B cell (primary cell): ENCODE measurements around the gene BPIFB2. TPM values are rescaled to one million over a fixed set of nuclear protein-coding genes. Genes with fewer than 3 reads are reported as not detected.
A peak's percentile ranks its signal among the peaks of the same experiment; 100 is the strongest.

ENCODE experiments used
- ATAC-seq: fragments of 200-7000 bp; cut with Tn5 transposase; one replicate; pipeline ENCODE4 v1.10.0; 2021; ENCODE audit warnings: low read depth, mild to moderate bottlenecking, moderate number of reproducible peaks, moderate library complexity
- CTCF ChIA-PET: fragments of 350-600 bp; sonication (Branson Sonifier 250); formaldehyde crosslinking; loops from one replicate; lab custom pipeline; 2021; ENCODE audit warnings: antibody characterized with exemption, inconsistent platforms; lab: Charles Lee
- POLR2A ChIA-PET: fragments of 350-600 bp; sonication (Branson Sonifier 250); formaldehyde crosslinking; loops from one replicate; lab custom pipeline; 2021; ENCODE audit warnings: antibody characterized with exemption; lab: Charles Lee
- DNase-seq: peaks from one replicate; pipeline ENCODE4 v3.0.0; 2013
- H2AFZ ChIP-seq: 2 replicates; pipeline ENCODE4 v1.6.1; 2012; ENCODE audit warnings: mild to moderate bottlenecking, low read depth, low read length; ENCODE audit not compliant: insufficient read depth, poor library complexity, severe bottlenecking
- H3K27ac ChIP-seq, 2 donors: 1 replicate in 1 of 2; 2 replicates in 1 of 2; pipeline ENCODE4 v1.5.1; 2012 to 2013; ENCODE audit warnings: low read length in 2 of 2, mild to moderate bottlenecking in 2 of 2, moderate library complexity in 1 of 2
- H3K27me3 ChIP-seq, 4 experiments: fragments of 200-600 bp in 1 of 4; sonication (generic) in 1 of 4; replicated peaks in 1 of 4; 1 replicate in 2 of 4; 2 replicates in 2 of 4; pipeline versions ENCODE4 v1.6.1 to v1.7.0; 2013 to 2016; ENCODE audit warnings: low read length in 3 of 4, mild to moderate bottlenecking in 2 of 4, mixed read lengths in 1 of 4, moderate library complexity in 1 of 4; ENCODE audit not compliant: insufficient read depth in 4 of 4, control insufficient read depth in 3 of 4; ENCODE audit errors: control extremely low read depth in 1 of 4
- H3K36me3 ChIP-seq, 2 experiments: replicated peaks in 1 of 2; 1 replicate in 1 of 2; 2 replicates in 1 of 2; pipeline versions ENCODE4 v1.6.1 to v1.7.1; 2013; ENCODE audit warnings: low read length in 1 of 2; ENCODE audit not compliant: insufficient read depth in 2 of 2, control insufficient read depth in 1 of 2; ENCODE audit errors: control extremely low read depth in 1 of 2, extremely low read depth in 1 of 2
- H3K4me1 ChIP-seq, 2 donors: fragments of 200-600 bp in 1 of 2; sonication (generic) in 1 of 2; 1 replicate in 1 of 2; 2 replicates in 1 of 2; pipeline versions ENCODE4 v1.5.1 to v1.6.1; 2013 to 2017; ENCODE audit warnings: low read length in 2 of 2; ENCODE audit not compliant: control insufficient read depth in 2 of 2, insufficient read depth in 2 of 2
- H3K4me2 ChIP-seq: replicated peaks from 2 replicates; pipeline ENCODE3; 2012; ENCODE audit warnings: mild to moderate bottlenecking, low read depth, low read length; ENCODE audit not compliant: poor library complexity, severe bottlenecking
- H3K4me3 ChIP-seq, 5 experiments: fragments of 200-600 bp in 1 of 5; sonication (generic) in 1 of 5; 1 replicate in 3 of 5; 2 replicates in 2 of 5; pipeline versions ENCODE4 v1.5.1 to v1.7.0; 2011 to 2016; ENCODE audit warnings: low read length in 4 of 5, mild to moderate bottlenecking in 4 of 5, low read depth in 2 of 5, control low read depth in 1 of 5, moderate library complexity in 1 of 5; ENCODE audit not compliant: insufficient read depth in 1 of 5; ENCODE audit errors: control extremely low read depth in 1 of 5, extremely low read depth in 1 of 5
- H3K79me2 ChIP-seq: fragments of 200-600 bp; sonication (generic); one replicate; pipeline ENCODE4 v1.6.0; 2016; ENCODE audit warnings: low read length; ENCODE audit not compliant: control insufficient read depth, insufficient read depth
- H3K9ac ChIP-seq: fragments of 200-600 bp; sonication (generic); 2 replicates; pipeline ENCODE4 v1.6.1; 2017; ENCODE audit warnings: mild to moderate bottlenecking, low read length, moderate library complexity
- H3K9me3 ChIP-seq, 3 donors: one replicate each; pipeline versions ENCODE4 v1.6.1 to v1.7.1; 2013; ENCODE audit warnings: low read length in 2 of 3; ENCODE audit not compliant: control insufficient read depth in 2 of 3, insufficient read depth in 1 of 3; ENCODE audit errors: control extremely low read depth in 1 of 3
- H4K20me1 ChIP-seq: 2 replicates; pipeline ENCODE4 v1.6.0; 2012; ENCODE audit warnings: mild to moderate bottlenecking, low read length; ENCODE audit not compliant: insufficient read depth, control insufficient read depth, poor library complexity, severe bottlenecking
- H3K27ac Mint-ChIP-seq: one replicate; pipeline ENCODE4 v1.8.0; 2021; ENCODE audit warnings: mixed read lengths
- H3K27me3 Mint-ChIP-seq: one replicate; pipeline ENCODE4 v1.8.0; 2021; ENCODE audit warnings: mixed read lengths
- H3K4me1 Mint-ChIP-seq: one replicate; pipeline ENCODE4 v1.8.0; 2021; ENCODE audit warnings: mixed read lengths
- H3K4me3 Mint-ChIP-seq: one replicate; pipeline ENCODE4 v1.8.0; 2021; ENCODE audit warnings: mixed read lengths
- H3K9me3 Mint-ChIP-seq: one replicate; pipeline ENCODE4 v1.8.0; 2022; ENCODE audit warnings: mixed read lengths; ENCODE audit not compliant: insufficient read depth
- EZH2 ChIP-seq: IDR thresholded peaks from 2 replicates; pipeline ENCODE4 v1.6.1; 2012; ENCODE audit warnings: borderline replicate concordance, low read depth, mild to moderate bottlenecking, moderate library complexity, low read length; ENCODE audit not compliant: insufficient read depth, poor library complexity, severe bottlenecking
- WGBS: methylation state at CpG from one replicate; pipeline ENCODE4 v1.1.5; 2013; ENCODE audit warnings: missing lambda C conversion rate; ENCODE audit not compliant: insufficient coverage; 5-methylcytosine and 5-hydroxymethylcytosine counted together
- intact Hi-C: fragments of 100-400 bp; cut with micrococcal nuclease; formaldehyde crosslinking; loops from one replicate; pipeline ENCODE4 v1.10.0; 2022
- polyA plus RNA-seq: library from polyadenylated mRNA; depleted of rRNA; stranded (reverse); fragments of >200 nt; gene quantifications from 2 replicates; pipeline ENCODE4 v1.2.3, GENCODE V29; 2012
- total RNA-seq, 2 donors: library from RNA; stranded (reverse); fragments of 120-200 nt in 1 of 2; gene quantifications; 1 replicate in 1 of 2; 2 replicates in 1 of 2; pipeline versions ENCODE4 v1.2.3 to v1.2.4, GENCODE V29; 2013 to 2022
- TF ChIP-seq, protein P1 (sequence below): fragments of 200-600 bp; IDR thresholded peaks from one replicate; pipeline ENCODE4 v1.8.0; 2022; ENCODE audit warnings: antibody characterized with exemption, mild to moderate bottlenecking

BPIFB2 gene
- total and polyA plus RNA-seq, 2 donors (not counting 1 experiment from before 2014, with no cell fraction given): not detected

DNA sequence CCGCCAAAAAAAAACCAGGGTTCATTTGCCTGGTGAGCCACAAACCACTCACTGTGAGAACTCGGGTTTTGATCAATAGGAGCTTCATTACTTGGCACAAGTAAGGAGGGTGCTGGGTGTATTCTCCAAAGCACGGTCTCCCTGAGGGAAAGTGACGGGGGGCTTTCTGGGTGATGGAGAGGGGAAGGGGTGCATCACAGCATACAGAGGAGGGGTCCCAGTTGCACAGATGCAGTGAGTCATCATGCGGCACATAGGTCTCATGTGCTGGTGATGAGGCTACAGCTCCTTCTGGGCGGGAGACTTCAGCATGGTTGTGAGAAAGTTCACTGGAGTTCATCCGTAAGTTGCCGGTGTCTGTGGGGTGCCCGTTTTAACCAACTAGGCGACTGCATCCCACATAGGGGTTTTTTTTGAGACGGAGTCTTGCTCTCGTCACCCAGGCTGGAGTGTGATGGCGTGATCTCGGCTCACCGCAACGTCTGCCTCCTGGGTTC, 39.5 kb upstream of the BPIFB2 start:
- Histone ChIP-seq H3K4me1 (peaks cover 47 to 69% of the 10 kb centered on the region in 2 donors), H3K9me3 (peaks cover 0 to 20% (median 0%) of the 10 kb centered on the region in 3 donors), H2AFZ (no peak overlapping the region), H3K4me2 (peak overlapping the region; percentile 20), H4K20me1 (no peaks in the 10 kb centered on the region), H3K36me3 (no peaks in the 10 kb centered on the region), H3K27ac (no peak overlapping the region), H3K4me3 (no peak overlapping the region), H3K79me2 (no peaks in the 10 kb centered on the region), H3K27me3 (no peaks in the 10 kb centered on the region), H3K9ac (no peak overlapping the region)
- ChIA-PET POLR2A (interaction anchor here (0.7 kb wide), 1 partner anchor 1234 kb away, joined by 3 read pairs; no protein-coding TSS in a partner anchor), CTCF (no interaction called here)
- DNase-seq (no peak), ATAC-seq (no peak)
- H3K27ac Mint-ChIP-seq: no peak overlapping the region
- H3K4me1 Mint-ChIP-seq: peaks cover 26% of the 10 kb centered on the region
- H3K27me3 Mint-ChIP-seq: no peaks in the 10 kb centered on the region
- no peak for TF ChIP-seq EZH2
- TF ChIP-seq, protein P1, sequence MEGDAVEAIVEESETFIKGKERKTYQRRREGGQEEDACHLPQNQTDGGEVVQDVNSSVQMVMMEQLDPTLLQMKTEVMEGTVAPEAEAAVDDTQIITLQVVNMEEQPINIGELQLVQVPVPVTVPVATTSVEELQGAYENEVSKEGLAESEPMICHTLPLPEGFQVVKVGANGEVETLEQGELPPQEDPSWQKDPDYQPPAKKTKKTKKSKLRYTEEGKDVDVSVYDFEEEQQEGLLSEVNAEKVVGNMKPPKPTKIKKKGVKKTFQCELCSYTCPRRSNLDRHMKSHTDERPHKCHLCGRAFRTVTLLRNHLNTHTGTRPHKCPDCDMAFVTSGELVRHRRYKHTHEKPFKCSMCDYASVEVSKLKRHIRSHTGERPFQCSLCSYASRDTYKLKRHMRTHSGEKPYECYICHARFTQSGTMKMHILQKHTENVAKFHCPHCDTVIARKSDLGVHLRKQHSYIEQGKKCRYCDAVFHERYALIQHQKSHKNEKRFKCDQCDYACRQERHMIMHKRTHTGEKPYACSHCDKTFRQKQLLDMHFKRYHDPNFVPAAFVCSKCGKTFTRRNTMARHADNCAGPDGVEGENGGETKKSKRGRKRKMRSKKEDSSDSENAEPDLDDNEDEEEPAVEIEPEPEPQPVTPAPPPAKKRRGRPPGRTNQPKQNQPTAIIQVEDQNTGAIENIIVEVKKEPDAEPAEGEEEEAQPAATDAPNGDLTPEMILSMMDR: no peak
- 92% methylated on average over 15 of the region's 16 CpGs for WGBS
- intact Hi-C loops: no loop called here
- H3K4me3 Mint-ChIP-seq: no peak overlapping the region
- H3K9me3 Mint-ChIP-seq: no peaks in the 10 kb centered on the region

DNA sequence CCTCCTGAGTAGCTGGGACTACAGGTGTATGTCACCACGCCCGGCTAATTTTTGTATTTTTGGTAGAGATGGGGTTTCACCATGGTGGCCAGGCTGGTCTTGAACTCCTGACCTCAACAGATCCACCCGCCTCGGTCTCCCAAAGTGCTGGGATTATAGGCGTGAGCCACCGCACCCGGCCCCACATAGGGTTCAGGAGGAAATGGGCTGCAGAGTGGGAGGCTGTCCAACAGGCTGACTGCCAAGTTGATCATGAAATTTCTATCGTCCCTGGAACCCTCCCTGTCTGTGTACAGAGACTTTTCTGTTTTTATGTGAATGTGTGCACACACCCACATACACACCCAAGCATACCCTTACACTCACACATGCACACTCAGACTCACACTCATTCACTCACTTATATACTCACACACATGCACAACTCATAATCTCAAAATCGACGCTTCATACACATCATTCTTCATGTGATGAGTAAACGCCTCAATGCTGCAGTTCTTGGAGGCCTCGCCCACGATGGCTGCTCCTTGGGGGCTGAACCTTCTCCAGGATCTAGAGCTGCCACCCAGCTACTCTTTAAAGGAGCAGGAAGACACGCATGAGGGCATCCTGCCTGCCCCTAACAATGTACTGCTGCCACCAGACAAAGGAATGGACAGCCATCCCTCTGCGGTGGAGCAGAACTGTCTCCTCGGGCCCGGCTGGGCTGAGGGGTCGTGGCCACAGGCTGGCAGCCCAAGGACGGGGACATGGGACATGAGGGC, 38.8 kb upstream of the BPIFB2 start:
- Histone ChIP-seq H2AFZ (no peak overlapping the region), H3K79me2 (no peaks in the 10 kb centered on the region), H4K20me1 (no peaks in the 10 kb centered on the region), H3K27me3 (no peaks in the 10 kb centered on the region), H3K36me3 (no peaks in the 10 kb centered on the region), H3K9me3 (peaks cover 0 to 22% (median 0%) of the 10 kb centered on the region in 3 donors), H3K27ac (no peak overlapping the region), H3K9ac (no peak overlapping the region), H3K4me2 (no peak overlapping the region), H3K4me3 (no peak overlapping the region), H3K4me1 (peaks cover 53 to 76% of the 10 kb centered on the region in 2 donors)
- 81% methylated on average over 13 of the region's 19 CpGs for WGBS
- CTCF ChIA-PET: no interaction called here
- intact Hi-C loops: no loop called here
- H3K4me3 Mint-ChIP-seq: no peak overlapping the region
- POLR2A ChIA-PET: no interaction called here
- H3K27ac Mint-ChIP-seq: peak overlapping the region; percentile 80
- H3K9me3 Mint-ChIP-seq: no peaks in the 10 kb centered on the region
- no peak for TF ChIP-seq EZH2
- TF ChIP-seq, protein P1: no peak
- ATAC-seq (no peak), DNase-seq (no peak)
- peaks cover 26% of the 10 kb centered on the region for H3K4me1 Mint-ChIP-seq
- no peaks in the 10 kb centered on the region for H3K27me3 Mint-ChIP-seq
